ENCODE measurements around the gene EXOC4.

The EXOC4 gene

DNA sequence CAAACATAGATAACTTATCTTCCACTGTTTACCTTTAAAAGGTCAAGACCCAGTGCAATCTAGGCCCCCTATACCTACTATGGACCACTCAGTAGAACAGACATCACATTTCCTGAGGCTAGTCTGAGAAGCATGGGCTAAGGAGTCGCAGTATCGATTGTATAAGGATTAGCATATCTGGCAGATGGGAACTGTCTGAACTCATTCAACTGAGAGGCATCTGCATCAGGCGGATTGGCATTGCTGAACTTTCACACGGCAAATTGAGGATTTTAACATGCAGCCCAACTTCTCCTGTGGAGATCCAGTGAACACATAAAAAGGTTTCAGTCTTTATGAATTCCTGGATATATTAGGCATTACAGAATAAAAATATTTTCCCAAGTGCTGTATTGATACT is 785.1 kb downstream of the EXOC4 start:
- Histone ChIP-seq H3K4me2 (ENCODE audit: insufficient read depth, low read length, poor library complexity, severe bottlenecking) (no peak overlapping the region), H2AK5ac (ENCODE audit: low read depth, low read length) (no peak overlapping the region), H4K91ac (ENCODE audit: low read depth, low read length, poor library complexity) (no peak overlapping the region), H3K27ac (replicated peaks; ENCODE audit: low read length) (no peak overlapping the region), H2BK15ac (ENCODE audit: low read length) (no peak overlapping the region), H3K4ac (ENCODE audit: low read length) (no peak overlapping the region), H3K36me3 (replicated peaks in 1 of 2; ENCODE audit: control insufficient read depth in 2 of 2, insufficient read depth in 2 of 2, low read length in 2 of 2) (peaks cover 0 to 2% of the 10 kb centered on the region in 2 donors), H3K79me1 (ENCODE audit: low read depth, low read length) (no peaks in the 10 kb centered on the region), H3K23ac (ENCODE audit: low read depth, low read length, poor library complexity) (no peak overlapping the region), H2BK120ac (ENCODE audit: low read depth, low read length) (no peak overlapping the region), H2BK5ac (ENCODE audit: low read length) (no peak overlapping the region), H3K14ac (ENCODE audit: low read length) (no peak overlapping the region), H3K27me3 (ENCODE audit: control insufficient read depth in 3 of 3, insufficient read depth in 3 of 3, low read depth in 1 of 3, low read length in 3 of 3) (no peaks in the 10 kb centered on the region), H2AFZ (ENCODE audit: low read length) (no peak overlapping the region), H3K18ac (ENCODE audit: low read length) (no peak overlapping the region), H2BK12ac (ENCODE audit: low read length) (no peak overlapping the region), H4K8ac (ENCODE audit: low read depth, low read length) (no peak overlapping the region), H3K9ac (ENCODE audit: low read depth, low read length, poor library complexity) (no peak overlapping the region), H3K4me1 (ENCODE audit: control insufficient read depth in 2 of 2, insufficient read depth in 1 of 2, low read depth in 1 of 2, low read length in 2 of 2) (no peaks in the 10 kb centered on the region), H3K4me3 (ENCODE audit: low read length in 2 of 2) (no peak overlapping the region), H3K9me3 (replicated peaks in 1 of 2; ENCODE audit: control insufficient read depth in 2 of 2, insufficient read depth in 1 of 2, low read depth in 1 of 2, low read length in 2 of 2) (no peaks in the 10 kb centered on the region)
- WGBS, 2 donors (ENCODE audit: extremely low coverage in 2 of 2, insufficient read length in 2 of 2, insufficient replicate concordance in 1 of 2) = no CpG with 5 or more reads among the region's 4 CpGs
- no peak for DNase-seq (ENCODE audit: low spot score)

GRCh38 chr7:134040988-134041387 is 788.1 kb downstream of the EXOC4 start:
- H3K4me2 ChIP-seq (ENCODE audit: insufficient read depth, low read length, poor library complexity, severe bottlenecking) = no peak overlapping the region
- no peak overlapping the region for H3K27ac ChIP-seq (replicated peaks; ENCODE audit: low read length)
- H3K9me3 ChIP-seq (replicated peaks in 1 of 2; ENCODE audit: control insufficient read depth in 2 of 2, insufficient read depth in 1 of 2, low read depth in 1 of 2, low read length in 2 of 2) = no peaks in the 10 kb centered on the region
- no peak overlapping the region for H3K4ac ChIP-seq (ENCODE audit: low read length)
- H2BK5ac ChIP-seq (ENCODE audit: low read length) = no peak overlapping the region
- H3K27me3 ChIP-seq (ENCODE audit: control insufficient read depth in 3 of 3, insufficient read depth in 3 of 3, low read depth in 1 of 3, low read length in 3 of 3) = no peaks in the 10 kb centered on the region
- WGBS, 2 donors (ENCODE audit: extremely low coverage in 2 of 2, insufficient read length in 2 of 2, insufficient replicate concordance in 1 of 2) = no CpG with 5 or more reads among the region's 2 CpGs
- no peak overlapping the region for H3K18ac ChIP-seq (ENCODE audit: low read length)
- no peak overlapping the region for H3K14ac ChIP-seq (ENCODE audit: low read length)
- H2BK120ac ChIP-seq (ENCODE audit: low read depth, low read length) = no peak overlapping the region
- H3K4me1 ChIP-seq (ENCODE audit: control insufficient read depth in 2 of 2, insufficient read depth in 1 of 2, low read depth in 1 of 2, low read length in 2 of 2) = no peaks in the 10 kb centered on the region
- H2BK15ac ChIP-seq (ENCODE audit: low read length) = no peak overlapping the region
- no peaks in the 10 kb centered on the region for H3K36me3 ChIP-seq (replicated peaks in 1 of 2; ENCODE audit: control insufficient read depth in 2 of 2, insufficient read depth in 2 of 2, low read length in 2 of 2)
- H4K91ac ChIP-seq (ENCODE audit: low read depth, low read length, poor library complexity) = no peak overlapping the region
- H2AFZ ChIP-seq (ENCODE audit: low read length) = no peak overlapping the region
- no peak overlapping the region for H2BK12ac ChIP-seq (ENCODE audit: low read length)
- no peak overlapping the region for H4K8ac ChIP-seq (ENCODE audit: low read depth, low read length)
- DNase-seq (ENCODE audit: low spot score) = no peak
- H3K4me3 ChIP-seq (ENCODE audit: low read length in 2 of 2) = no peak overlapping the region
- no peak overlapping the region for H3K23ac ChIP-seq (ENCODE audit: low read depth, low read length, poor library complexity)
- no peak overlapping the region for H2AK5ac ChIP-seq (ENCODE audit: low read depth, low read length)
- H3K9ac ChIP-seq (ENCODE audit: low read depth, low read length, poor library complexity) = no peak overlapping the region
- no peaks in the 10 kb centered on the region for H3K79me1 ChIP-seq (ENCODE audit: low read depth, low read length)

DNA sequence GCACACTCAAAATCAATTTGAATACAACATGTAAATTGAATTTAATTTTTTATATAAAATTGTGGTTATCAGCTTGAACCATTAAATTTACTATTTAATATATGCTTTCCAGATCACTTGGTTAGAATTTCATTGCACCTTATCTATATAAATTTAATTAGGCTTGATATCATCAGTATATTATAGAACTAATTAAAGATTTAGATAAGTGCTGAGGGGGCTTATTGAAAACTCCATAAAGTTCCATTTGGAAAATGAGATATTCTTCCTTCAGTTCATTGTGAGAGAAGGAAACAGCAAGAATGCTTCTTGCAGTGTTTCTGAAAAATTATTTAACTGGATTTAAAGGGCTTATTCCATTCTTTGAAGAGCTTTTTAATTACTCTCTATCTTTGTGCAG is 788.6 kb downstream of the EXOC4 start:
- Histone ChIP-seq H3K27me3 (ENCODE audit: control insufficient read depth in 3 of 3, insufficient read depth in 3 of 3, low read depth in 1 of 3, low read length in 3 of 3) (no peaks in the 10 kb centered on the region), H3K14ac (ENCODE audit: low read length) (no peak overlapping the region), H3K4ac (ENCODE audit: low read length) (no peak overlapping the region), H3K9me3 (replicated peaks in 1 of 2; ENCODE audit: control insufficient read depth in 2 of 2, insufficient read depth in 1 of 2, low read depth in 1 of 2, low read length in 2 of 2) (no peaks in the 10 kb centered on the region), H3K4me2 (ENCODE audit: insufficient read depth, low read length, poor library complexity, severe bottlenecking) (no peak overlapping the region), H2AFZ (ENCODE audit: low read length) (no peak overlapping the region), H3K79me1 (ENCODE audit: low read depth, low read length) (no peaks in the 10 kb centered on the region), H2BK5ac (ENCODE audit: low read length) (no peak overlapping the region), H4K91ac (ENCODE audit: low read depth, low read length, poor library complexity) (no peak overlapping the region), H3K4me3 (ENCODE audit: low read length in 2 of 2) (no peak overlapping the region), H3K27ac (replicated peaks; ENCODE audit: low read length) (no peak overlapping the region), H3K23ac (ENCODE audit: low read depth, low read length, poor library complexity) (no peak overlapping the region), H4K8ac (ENCODE audit: low read depth, low read length) (no peak overlapping the region), H3K4me1 (ENCODE audit: control insufficient read depth in 2 of 2, insufficient read depth in 1 of 2, low read depth in 1 of 2, low read length in 2 of 2) (no peaks in the 10 kb centered on the region), H3K9ac (ENCODE audit: low read depth, low read length, poor library complexity) (no peak overlapping the region), H3K36me3 (replicated peaks in 1 of 2; ENCODE audit: control insufficient read depth in 2 of 2, insufficient read depth in 2 of 2, low read length in 2 of 2) (no peaks in the 10 kb centered on the region), H2BK12ac (ENCODE audit: low read length) (no peak overlapping the region), H3K18ac (ENCODE audit: low read length) (no peak overlapping the region), H2BK120ac (ENCODE audit: low read depth, low read length) (no peak overlapping the region), H2BK15ac (ENCODE audit: low read length) (no peak overlapping the region), H2AK5ac (ENCODE audit: low read depth, low read length) (no peak overlapping the region)
- DNase-seq (ENCODE audit: low spot score) = no peak

DNA sequence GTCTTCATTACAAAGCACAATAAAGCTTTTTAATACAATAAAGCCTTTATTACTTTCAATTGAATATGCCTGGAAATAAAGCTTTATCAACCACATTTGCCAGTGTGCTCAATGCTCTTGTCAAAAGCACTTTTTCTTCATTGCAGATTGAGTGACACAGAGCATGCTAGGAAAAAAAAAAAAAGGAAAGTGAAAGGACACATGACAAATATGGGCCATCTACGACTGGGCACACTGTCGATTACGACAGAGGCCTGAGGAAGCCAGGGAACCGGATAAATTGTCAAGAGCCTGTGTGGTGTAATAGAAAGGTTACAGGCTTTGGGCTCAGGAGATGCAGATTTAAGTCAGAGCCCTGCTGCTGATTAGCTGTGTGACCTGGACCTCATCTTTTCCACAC is 789.4 kb downstream of the EXOC4 start:
- no CpG with 5 or more reads among the region's 4 CpGs for WGBS, 2 donors (ENCODE audit: extremely low coverage in 2 of 2, insufficient read length in 2 of 2, insufficient replicate concordance in 1 of 2)
- Histone ChIP-seq H2BK5ac (ENCODE audit: low read length) (no peak overlapping the region), H3K23ac (ENCODE audit: low read depth, low read length, poor library complexity) (no peak overlapping the region), H3K9ac (ENCODE audit: low read depth, low read length, poor library complexity) (no peak overlapping the region), H3K79me1 (ENCODE audit: low read depth, low read length) (no peaks in the 10 kb centered on the region), H2BK12ac (ENCODE audit: low read length) (no peak overlapping the region), H3K36me3 (replicated peaks in 1 of 2; ENCODE audit: control insufficient read depth in 2 of 2, insufficient read depth in 2 of 2, low read length in 2 of 2) (no peaks in the 10 kb centered on the region), H3K4me3 (ENCODE audit: low read length in 2 of 2) (no peak overlapping the region), H2AFZ (ENCODE audit: low read length) (no peak overlapping the region), H3K4me1 (ENCODE audit: control insufficient read depth in 2 of 2, insufficient read depth in 1 of 2, low read depth in 1 of 2, low read length in 2 of 2) (no peaks in the 10 kb centered on the region), H3K27me3 (ENCODE audit: control insufficient read depth in 3 of 3, insufficient read depth in 3 of 3, low read depth in 1 of 3, low read length in 3 of 3) (no peaks in the 10 kb centered on the region), H2BK15ac (ENCODE audit: low read length) (no peak overlapping the region), H3K9me3 (replicated peaks in 1 of 2; ENCODE audit: control insufficient read depth in 2 of 2, insufficient read depth in 1 of 2, low read depth in 1 of 2, low read length in 2 of 2) (no peaks in the 10 kb centered on the region), H3K27ac (replicated peaks; ENCODE audit: low read length) (no peak overlapping the region), H4K91ac (ENCODE audit: low read depth, low read length, poor library complexity) (no peak overlapping the region), H2BK120ac (ENCODE audit: low read depth, low read length) (no peak overlapping the region), H4K8ac (ENCODE audit: low read depth, low read length) (no peak overlapping the region), H3K18ac (ENCODE audit: low read length) (no peak overlapping the region), H3K4ac (ENCODE audit: low read length) (no peak overlapping the region), H2AK5ac (ENCODE audit: low read depth, low read length) (no peak overlapping the region), H3K4me2 (ENCODE audit: insufficient read depth, low read length, poor library complexity, severe bottlenecking) (no peak overlapping the region), H3K14ac (ENCODE audit: low read length) (no peak overlapping the region)
- no peak for DNase-seq (ENCODE audit: low spot score)
